HG02970 (cell line): Measurements from ENCODE around the gene ARHGAP15.

Experiments used
- ATAC-seq: cut with Tn5 transposase; IDR thresholded peaks from one replicate; pipeline ENCODE4 v1.9.1; 2021; ENCODE audit warnings: mild to moderate bottlenecking, moderate library complexity, moderate number of reproducible peaks; ENCODE audit not compliant: unreplicated experiment, low FRiP score

Gene ARHGAP15

GRCh38 chr2:143726151-143726845 lies 597.1 kb downstream of the ARHGAP15 start:
- no peak for ATAC-seq

DNA sequence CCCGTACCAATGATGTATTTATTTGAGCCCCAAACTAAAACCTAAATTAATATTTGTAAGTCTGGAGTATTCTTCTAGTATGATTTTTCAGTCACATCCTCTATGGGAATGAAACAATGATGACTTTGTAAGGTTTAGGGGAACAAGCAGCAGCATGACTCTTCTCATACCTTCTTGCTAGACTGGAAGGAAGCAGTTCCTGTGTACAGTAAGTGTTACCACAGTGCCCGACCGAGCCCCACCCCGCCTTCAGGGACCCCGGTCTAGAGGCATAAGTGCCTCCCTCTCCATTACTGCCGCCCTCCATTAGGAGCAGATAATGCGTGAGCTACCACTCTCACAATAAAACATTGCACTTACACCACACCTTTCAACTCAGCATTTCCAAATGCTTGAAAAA lies 599.3 kb downstream of the ARHGAP15 start:
- no peak for ATAC-seq

- no peak for ATAC-seq
Measured at GRCh38 chr2:143729296-143729814, 600.1 kb downstream of the ARHGAP15 start.

GRCh38 chr2:143730155-143730952 lies 601.1 kb downstream of the ARHGAP15 start:
- ATAC-seq = peak; percentile 65

DNA sequence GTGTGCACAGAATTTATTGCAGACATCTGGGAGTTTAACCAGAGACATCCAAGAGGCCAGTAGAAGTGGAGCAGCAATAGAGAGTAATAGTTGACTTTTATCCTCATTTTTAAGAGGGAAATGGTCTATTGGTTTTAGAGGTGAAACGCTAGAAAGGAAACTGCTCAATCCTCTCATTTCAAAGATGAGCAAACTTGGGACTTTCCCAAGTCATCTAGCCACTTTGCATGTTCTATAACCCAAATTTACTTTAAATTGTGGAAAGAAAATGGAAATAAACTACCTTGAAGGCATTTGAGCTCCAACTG lies 601.7 kb downstream of the ARHGAP15 start:
- peak; percentile 42 for ATAC-seq

DNA sequence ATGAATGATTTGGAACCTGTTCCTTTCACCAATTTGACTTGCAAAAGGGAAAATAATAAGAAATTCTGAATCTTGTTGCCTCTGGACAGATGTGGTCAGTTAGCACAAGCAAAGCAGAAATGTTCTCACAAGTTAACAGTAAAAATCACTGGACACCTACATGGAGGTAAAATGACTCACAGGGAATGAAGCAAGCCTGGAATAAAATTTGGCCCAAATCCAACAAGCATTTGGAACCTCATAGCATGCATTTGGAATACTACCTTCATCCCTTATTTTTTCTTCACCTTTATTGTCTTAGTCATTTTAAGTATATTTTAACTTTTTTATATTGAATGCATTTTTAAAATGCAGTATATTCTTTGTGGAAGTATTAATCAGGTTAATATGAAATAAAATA lies 602.9 kb downstream of the ARHGAP15 start:
- ATAC-seq = no peak

GRCh38 chr2:143732871-143733270 lies 603.7 kb downstream of the ARHGAP15 start:
- ATAC-seq = no peak

DNA sequence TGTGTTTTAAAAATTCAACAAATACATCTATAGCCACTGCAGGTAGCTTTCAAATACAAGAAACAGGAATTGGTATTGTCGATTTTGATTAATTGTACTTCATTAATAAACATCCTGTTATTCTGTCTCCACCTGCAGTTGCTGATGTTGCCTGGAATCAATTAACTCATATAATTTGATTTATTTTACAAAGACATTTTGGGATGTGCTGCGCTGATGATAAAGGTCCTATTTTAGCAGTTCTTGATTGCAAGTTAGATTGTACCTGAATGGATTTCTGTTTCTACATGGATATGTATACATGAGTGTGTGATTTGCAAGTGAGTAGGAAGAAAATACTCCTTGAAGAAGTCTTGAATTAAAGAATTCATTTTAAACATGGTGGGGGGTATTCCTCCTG lies 605.3 kb downstream of the ARHGAP15 start:
- ATAC-seq = no peak

DNA sequence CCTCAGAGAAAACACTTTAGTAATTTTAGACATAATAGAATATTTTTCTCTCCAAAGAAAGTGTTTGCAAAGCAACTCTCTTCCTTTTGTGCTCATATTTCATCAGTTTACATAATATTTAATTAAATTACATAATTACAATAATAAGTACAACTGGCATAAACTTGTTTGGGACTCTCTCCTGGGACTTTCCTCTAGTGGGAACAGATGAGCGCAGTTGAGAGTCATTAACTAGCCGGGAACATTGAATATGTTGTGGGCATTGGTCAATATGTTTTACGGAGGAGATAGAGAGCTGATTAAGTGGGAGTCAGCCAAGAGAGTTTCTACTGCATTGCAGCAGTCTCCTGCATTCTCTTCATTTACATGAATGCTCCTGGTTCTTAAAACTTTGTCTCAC lies 607.7 kb downstream of the ARHGAP15 start:
- no peak for ATAC-seq

GRCh38 chr2:143740431-143740830 lies 611.2 kb downstream of the ARHGAP15 start:
- ATAC-seq = no peak

DNA sequence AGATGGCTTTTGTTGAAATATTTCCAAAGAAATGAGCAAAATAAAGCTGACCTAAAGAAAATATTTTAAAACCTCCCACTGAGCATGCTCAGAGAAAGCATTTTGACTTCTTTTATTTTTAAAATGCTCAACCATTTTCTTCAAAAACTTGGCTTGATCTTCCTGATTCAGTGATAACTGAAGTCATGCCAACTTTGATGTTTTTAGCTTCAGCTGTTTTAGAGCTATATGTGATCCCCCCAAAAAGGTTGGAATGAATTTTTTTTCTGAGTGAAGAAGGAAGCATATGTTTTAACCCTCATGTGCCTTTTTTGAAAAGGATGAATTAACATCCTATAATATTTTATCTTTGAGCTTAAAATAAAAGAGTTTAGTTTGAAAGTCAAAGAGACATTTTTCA lies 612.0 kb downstream of the ARHGAP15 start:
- no peak for ATAC-seq

DNA sequence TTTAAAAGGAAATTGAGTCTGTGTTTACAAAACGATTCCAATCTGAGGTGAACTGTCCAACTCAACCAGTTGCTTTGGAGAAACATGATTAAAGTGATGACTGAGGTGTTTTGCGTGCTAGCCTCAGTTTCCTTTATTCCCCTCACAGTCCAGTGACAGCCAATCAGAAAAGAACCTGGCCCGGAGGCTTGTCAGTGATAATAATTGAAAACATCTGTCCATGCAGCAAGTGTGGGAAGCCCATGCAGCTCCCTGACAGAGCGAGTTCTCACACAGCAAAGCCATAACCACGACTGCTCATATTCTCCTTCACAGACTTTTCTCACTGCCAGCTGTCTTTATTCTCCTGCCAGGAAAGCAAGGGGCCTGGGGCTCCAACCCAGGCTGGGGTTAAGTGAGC lies 613.4 kb downstream of the ARHGAP15 start:
- ATAC-seq = no peak

DNA sequence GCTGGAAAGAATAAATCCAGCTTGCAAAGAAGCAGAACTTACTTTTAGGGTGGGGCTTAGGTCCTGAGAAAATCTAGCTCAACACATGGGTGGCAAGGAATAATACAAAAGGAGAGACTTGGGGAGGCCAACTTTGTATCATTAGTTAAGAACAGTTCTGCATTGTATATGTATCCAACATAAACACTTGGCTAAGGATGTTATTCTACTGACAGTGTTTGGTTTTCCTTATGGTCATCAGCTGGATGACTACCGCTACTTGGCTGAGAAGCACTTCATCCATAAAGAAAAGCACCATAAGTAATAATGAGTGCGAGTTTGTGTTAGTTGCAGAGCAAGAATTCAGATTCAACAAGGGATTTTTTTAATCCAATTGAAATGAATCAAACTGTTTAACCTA lies 614.9 kb downstream of the ARHGAP15 start:
- ATAC-seq = no peak

DNA sequence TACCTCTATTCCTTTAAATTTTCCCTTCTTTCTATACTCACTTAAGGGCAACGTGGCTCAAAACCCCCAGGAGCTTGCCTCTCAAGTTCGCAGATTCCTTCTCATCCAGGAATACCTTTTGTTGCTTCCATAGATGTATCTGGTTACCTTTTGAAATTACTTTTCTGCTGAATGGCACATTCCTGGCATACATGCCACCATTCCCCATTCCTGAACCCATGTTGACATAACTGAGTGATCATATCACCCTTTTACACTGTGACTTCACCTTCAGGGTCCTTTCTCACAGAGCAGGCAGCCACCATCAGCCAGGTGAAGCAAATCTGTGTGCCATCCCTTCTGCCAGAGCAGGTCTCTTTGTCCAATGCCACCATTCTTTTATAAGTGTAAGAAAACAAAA lies 615.8 kb downstream of the ARHGAP15 start:
- ATAC-seq = no peak

- no peak for ATAC-seq
Measured at GRCh38 chr2:143754742-143755141, 625.5 kb downstream of the ARHGAP15 start.

DNA sequence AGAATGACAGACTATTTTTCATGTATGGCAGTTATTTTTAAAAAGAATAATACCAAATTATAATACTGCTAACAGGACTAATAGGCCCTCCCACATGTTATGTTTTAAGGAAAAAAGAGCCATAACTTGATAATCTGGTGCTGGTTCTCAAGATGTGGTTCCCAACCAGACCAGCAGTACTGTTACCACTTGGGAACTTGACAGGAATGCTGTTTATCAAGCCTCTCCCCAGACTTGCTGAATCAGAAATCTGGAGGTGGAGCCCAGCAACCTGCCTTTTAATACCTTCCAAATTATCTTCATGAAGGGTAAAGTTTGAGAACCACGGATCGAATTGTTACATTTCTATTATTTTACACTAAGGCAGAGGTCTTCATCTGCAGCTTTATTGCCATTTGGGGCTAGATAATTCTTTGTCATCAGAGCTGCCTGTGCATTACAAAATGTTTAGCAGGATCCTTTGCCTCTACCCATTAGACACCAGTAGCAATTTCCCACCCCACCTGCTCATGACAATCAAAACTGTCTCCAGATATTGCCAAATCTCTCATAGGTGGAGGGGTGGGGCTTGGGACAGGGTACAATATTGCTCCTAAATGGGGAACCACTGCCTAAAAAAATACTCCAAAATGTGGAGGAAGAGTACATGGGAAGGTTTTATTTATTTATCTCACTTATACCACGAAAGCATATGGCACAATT lies 629.6 kb downstream of the ARHGAP15 start:
- no peak for ATAC-seq

DNA sequence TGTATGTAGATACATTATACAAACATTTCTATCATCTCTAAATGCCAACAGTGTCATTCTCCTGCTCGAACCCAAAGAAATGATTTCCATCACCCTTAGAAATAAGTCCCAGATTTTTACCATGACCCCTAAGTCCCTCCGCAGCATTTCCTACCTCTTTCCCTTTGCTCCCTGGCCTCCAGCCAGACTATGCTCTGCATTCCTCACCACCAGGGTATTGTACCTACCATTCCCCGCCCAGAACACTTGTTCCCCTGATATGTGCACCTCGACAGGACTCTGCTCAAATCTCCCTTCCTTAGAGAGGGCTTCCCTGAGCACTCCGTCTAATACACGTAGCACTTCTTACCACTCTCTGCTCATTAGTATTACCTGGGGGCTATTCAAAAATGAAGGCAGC lies 630.2 kb downstream of the ARHGAP15 start:
- no peak for ATAC-seq

- ATAC-seq = no peak
Measured at GRCh38 chr2:143762176-143762928, 633.1 kb downstream of the ARHGAP15 start.

DNA sequence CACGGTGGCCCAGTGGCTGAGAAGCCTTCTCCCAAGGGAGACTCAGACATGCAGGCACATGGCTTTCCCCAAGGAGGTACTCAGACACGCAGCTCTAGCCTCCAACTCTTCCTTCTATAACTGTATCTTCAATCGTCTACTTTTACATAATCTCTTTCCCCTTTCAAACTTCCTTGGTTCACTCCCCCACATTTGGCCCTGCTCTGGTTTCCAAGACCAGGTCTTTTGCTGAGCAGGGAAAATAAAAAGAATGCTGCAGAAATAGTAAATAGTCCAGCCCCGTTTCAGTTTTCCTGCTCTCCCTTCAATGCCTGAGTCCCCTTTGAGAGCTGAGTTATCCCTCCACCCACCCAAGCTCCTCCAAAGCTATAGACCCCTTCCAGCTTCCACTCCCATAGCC lies 635.0 kb downstream of the ARHGAP15 start:
- no peak for ATAC-seq

- ATAC-seq = no peak
Measured at GRCh38 chr2:143764706-143765105, 635.5 kb downstream of the ARHGAP15 start.

DNA sequence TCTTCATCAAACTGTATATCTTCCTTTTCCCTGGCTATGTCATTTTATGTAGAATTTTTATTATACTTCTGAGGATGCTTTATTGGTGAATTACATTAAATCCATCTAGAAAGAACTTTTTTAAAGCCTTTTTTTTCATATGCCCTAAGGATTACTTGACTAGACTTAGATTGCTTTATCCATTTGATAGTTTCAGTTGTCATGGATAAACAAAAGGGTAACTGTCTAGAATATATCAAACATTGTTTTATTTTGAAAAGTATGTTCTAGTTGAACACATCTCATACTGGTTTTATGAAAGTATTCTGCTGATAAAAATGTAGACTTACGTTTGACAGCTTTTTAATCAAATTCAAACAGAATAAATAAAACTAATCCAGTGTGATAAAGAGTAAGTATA lies 639.8 kb downstream of the ARHGAP15 start:
- no peak for ATAC-seq
